RPMI7951 (cell line): ENCODE data around the gene VTN. TPM values are rescaled to one million over a fixed set of nuclear protein-coding genes. Genes with fewer than 3 reads are reported as not detected.
A peak's percentile ranks its signal among the peaks of the same experiment; 100 is the strongest.

Source experiments
- DNase-seq: peaks from one replicate; pipeline ENCODE4 v3.0.0-alpha.2; 2012; ENCODE audit warnings: low read depth
- total RNA-seq: library from RNA; depleted of rRNA; stranded (reverse); fragments of >200 nt; shearing (Covaris generic); gene quantifications from 2 replicates; pipeline ENCODE4 v1.2.3, GENCODE V29; 2014; rRNA removed

Gene VTN
- total RNA-seq, 1 experiment from 2014 or later, result 0.60 TPM

GRCh38 chr17:28320215-28321061, 49.7 kb downstream of the VTN start:
- no peak for DNase-seq

DNA sequence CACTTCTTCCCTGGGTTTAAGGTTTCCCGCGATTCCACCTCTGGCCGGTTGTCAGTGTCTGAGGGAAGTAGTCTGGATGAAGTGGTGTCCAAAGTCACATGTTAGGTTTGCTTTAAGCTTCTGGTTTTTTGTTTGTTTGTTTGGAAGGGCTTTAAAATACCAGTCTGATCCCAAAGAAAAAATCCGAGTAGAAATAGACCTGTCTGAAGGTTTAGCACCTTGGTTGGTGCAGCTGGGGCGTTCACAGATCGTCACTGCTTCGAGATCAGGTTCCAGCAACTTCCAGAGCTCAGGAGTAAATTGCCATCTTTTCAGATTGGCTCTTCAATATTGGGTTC, 50.5 kb downstream of the VTN start:
- no peak for DNase-seq

GRCh38 chr17:28318759-28319597, 51.1 kb downstream of the VTN start, which contains the start of gene TMEM97:
Gene TMEM97 (plus strand): TSS chr17:28319200. CDS start chr17:28319240, 40 bp downstream.
- DNase-seq, result peak; percentile 96

- no peak for DNase-seq
These were observed 51.9 kb downstream of the VTN start for GRCh38 chr17:28317966-28318758.

Other genes starting within 250 kb of the VTN start
- gene TMEM97, start 51.1 kb downstream of the VTN start, total RNA-seq, result 23.1 and 27.9 TPM in 2 replicates
- gene IFT20, start 34.8 kb downstream of the VTN start, total RNA-seq, result 47.7 and 51.9 TPM in 2 replicates
- gene TNFAIP1, start 34.5 kb downstream of the VTN start, total RNA-seq, result 25.7 and 30.5 TPM in 2 replicates
- 79.6 and 91.8 TPM in 2 replicates for gene POLDIP2, start 12.8 kb downstream of the VTN start, total RNA-seq
- not detected in 2 replicates for gene SEBOX, start 5.1 kb downstream of the VTN start, total RNA-seq
- 6.9 and 9.0 TPM in 2 replicates for gene SARM1, start 1.4 kb upstream of the VTN start, total RNA-seq
- gene SLC46A1, start 35.9 kb upstream of the VTN start, total RNA-seq, result 1.4 and 2.1 TPM in 2 replicates
- not detected in 2 replicates for gene SLC13A2, start 103.3 kb upstream of the VTN start, total RNA-seq
- not detected in 2 replicates for gene FOXN1, start 136.0 kb upstream of the VTN start, total RNA-seq
- gene UNC119, start 182.3 kb upstream of the VTN start, total RNA-seq, result 21.7 and 24.7 TPM in 2 replicates
- 55.5 and 58.8 TPM in 2 replicates for gene PIGS, start 201.2 kb upstream of the VTN start, total RNA-seq
- gene ALDOC, start 206.6 kb upstream of the VTN start, total RNA-seq, result 64.2 and 96.5 TPM in 2 replicates
- gene SPAG5, start 228.7 kb upstream of the VTN start, total RNA-seq, result 84.1 and 90.9 TPM in 2 replicates
- 2.9 and 3.5 TPM in 2 replicates for gene RSKR, start 243.9 kb upstream of the VTN start, total RNA-seq